Astrocyte (in vitro differentiated cells and primary cell): ENCODE measurements around the gene LPAR2. TPM values are rescaled to one million over a fixed set of nuclear protein-coding genes. Genes with fewer than 3 reads are reported as not detected.
"Not testable (repeated sequence)": the region's sequence is repeated elsewhere in the genome, so short reads cannot be mapped to it uniquely, and the experiment has no call there.

ENCODE experiments used
- DNase-seq: peaks from one replicate; pipeline ENCODE4 v3.0.0-alpha.2; 2010; ENCODE audit warnings: low read depth
- FAIRE-seq: peaks from 2 replicates; lab custom pipeline; 2011; peaks lifted over from hg19 to GRCh38; lab: Jason Lieb, UNC
- H2AFZ ChIP-seq: 2 replicates; pipeline ENCODE4 v1.6.0; 2012; ENCODE audit warnings: low read depth, low read length, inconsistent platforms
- H3K27ac ChIP-seq: 2 replicates; pipeline ENCODE4 v1.5.1; 2011; ENCODE audit warnings: low read depth, low read length, inconsistent platforms
- H3K27me3 ChIP-seq: 2 replicates; pipeline ENCODE4 v1.6.0; 2011; ENCODE audit warnings: low read length, inconsistent platforms; ENCODE audit not compliant: insufficient read depth
- H3K36me3 ChIP-seq: 2 replicates; pipeline ENCODE4 v1.5.1; 2011; ENCODE audit warnings: low read length, inconsistent platforms; ENCODE audit not compliant: insufficient read depth
- H3K4me1 ChIP-seq: 2 replicates; pipeline ENCODE4 v1.5.1; 2011; ENCODE audit warnings: low read length, inconsistent platforms; ENCODE audit not compliant: insufficient read depth
- H3K4me2 ChIP-seq: 2 replicates; pipeline ENCODE4 v1.6.0; 2012; ENCODE audit warnings: low read length, inconsistent platforms
- H3K4me3 ChIP-seq: 2 replicates; pipeline ENCODE4 v1.5.1; 2011; ENCODE audit warnings: low read depth, mild to moderate bottlenecking, low read length, inconsistent platforms; ENCODE audit not compliant: insufficient read depth
- H3K79me2 ChIP-seq: 2 replicates; pipeline ENCODE4 v1.6.0; 2012; ENCODE audit warnings: mild to moderate bottlenecking, low read length, inconsistent platforms; ENCODE audit not compliant: insufficient read depth
- H3K9ac ChIP-seq: 2 replicates; pipeline ENCODE4 v1.6.0; 2012; ENCODE audit warnings: mild to moderate bottlenecking, low read length, inconsistent platforms
- H3K9me3 ChIP-seq: 2 replicates; pipeline ENCODE4 v1.5.1; 2012; ENCODE audit warnings: low read depth, mild to moderate bottlenecking, low read length, inconsistent platforms; ENCODE audit not compliant: insufficient read depth
- H4K20me1 ChIP-seq: 2 replicates; pipeline ENCODE4 v1.6.0; 2012; ENCODE audit warnings: low read length, inconsistent platforms; ENCODE audit not compliant: insufficient read depth
- H3K27ac Mint-ChIP-seq: one replicate; pipeline ENCODE4 v1.8.0; 2021; ENCODE audit warnings: mild to moderate bottlenecking, mixed read lengths; ENCODE audit not compliant: unreplicated experiment
- H3K27me3 Mint-ChIP-seq: one replicate; pipeline ENCODE4 v1.8.0; 2021; ENCODE audit warnings: low read depth, mixed read lengths; ENCODE audit not compliant: unreplicated experiment
- H3K36me3 Mint-ChIP-seq: one replicate; pipeline ENCODE4 v1.8.0; 2021; ENCODE audit warnings: low read depth, mixed read lengths; ENCODE audit not compliant: unreplicated experiment
- H3K4me1 Mint-ChIP-seq: one replicate; pipeline ENCODE4 v1.8.0; 2021; ENCODE audit warnings: low read depth, mixed read lengths; ENCODE audit not compliant: unreplicated experiment
- H3K4me3 Mint-ChIP-seq: one replicate; pipeline ENCODE4 v1.8.0; 2021; ENCODE audit warnings: mild to moderate bottlenecking, moderate library complexity, mixed read lengths; ENCODE audit not compliant: unreplicated experiment
- H3K9me3 Mint-ChIP-seq: one replicate; pipeline ENCODE4 v1.8.0; 2021; ENCODE audit warnings: mild to moderate bottlenecking, mixed read lengths; ENCODE audit not compliant: unreplicated experiment
- EZH2 ChIP-seq: IDR thresholded peaks from 2 replicates; pipeline ENCODE4 v1.6.1; 2012; ENCODE audit warnings: mild to moderate bottlenecking, low read length, inconsistent platforms; ENCODE audit not compliant: insufficient read depth
- total RNA-seq: library from RNA; stranded (reverse); gene quantifications from 2 replicates; pipeline ENCODE4 v1.2.1, GENCODE V29; 2021
- TF ChIP-seq, protein P1 (sequence below): IDR thresholded peaks from 2 replicates; pipeline ENCODE4 v1.5.1; 2011; ENCODE audit warnings: low read depth, mild to moderate bottlenecking, inconsistent platforms, low read length, moderate library complexity; ENCODE audit not compliant: insufficient read depth

LPAR2 gene
- total RNA-seq, 1 donor from 2014 or later, result 20.1 TPM

- no peaks in the 10 kb centered on the region for H3K27me3 Mint-ChIP-seq
- H3K27ac Mint-ChIP-seq, result no peak overlapping the region
- Histone ChIP-seq H3K4me2 (no peak overlapping the region), H3K79me2 (no peaks in the 10 kb centered on the region), H3K9ac (no peak overlapping the region), H3K36me3 (no peaks in the 10 kb centered on the region), H3K4me3 (no peak overlapping the region), H3K27me3 (no peaks in the 10 kb centered on the region), H2AFZ (no peak overlapping the region), H3K9me3 (no peaks in the 10 kb centered on the region), H4K20me1 (no peaks in the 10 kb centered on the region), H3K4me1 (no peaks in the 10 kb centered on the region), H3K27ac (no peak overlapping the region)
- FAIRE-seq (no peak), DNase-seq (no peak)
- TF ChIP-seq, protein P1, sequence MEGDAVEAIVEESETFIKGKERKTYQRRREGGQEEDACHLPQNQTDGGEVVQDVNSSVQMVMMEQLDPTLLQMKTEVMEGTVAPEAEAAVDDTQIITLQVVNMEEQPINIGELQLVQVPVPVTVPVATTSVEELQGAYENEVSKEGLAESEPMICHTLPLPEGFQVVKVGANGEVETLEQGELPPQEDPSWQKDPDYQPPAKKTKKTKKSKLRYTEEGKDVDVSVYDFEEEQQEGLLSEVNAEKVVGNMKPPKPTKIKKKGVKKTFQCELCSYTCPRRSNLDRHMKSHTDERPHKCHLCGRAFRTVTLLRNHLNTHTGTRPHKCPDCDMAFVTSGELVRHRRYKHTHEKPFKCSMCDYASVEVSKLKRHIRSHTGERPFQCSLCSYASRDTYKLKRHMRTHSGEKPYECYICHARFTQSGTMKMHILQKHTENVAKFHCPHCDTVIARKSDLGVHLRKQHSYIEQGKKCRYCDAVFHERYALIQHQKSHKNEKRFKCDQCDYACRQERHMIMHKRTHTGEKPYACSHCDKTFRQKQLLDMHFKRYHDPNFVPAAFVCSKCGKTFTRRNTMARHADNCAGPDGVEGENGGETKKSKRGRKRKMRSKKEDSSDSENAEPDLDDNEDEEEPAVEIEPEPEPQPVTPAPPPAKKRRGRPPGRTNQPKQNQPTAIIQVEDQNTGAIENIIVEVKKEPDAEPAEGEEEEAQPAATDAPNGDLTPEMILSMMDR, result no peak
- TF ChIP-seq EZH2, result no peak
- H3K4me1 Mint-ChIP-seq, result no peaks in the 10 kb centered on the region
- no peaks in the 10 kb centered on the region for H3K9me3 Mint-ChIP-seq
- no peaks in the 10 kb centered on the region for H3K36me3 Mint-ChIP-seq
- H3K4me3 Mint-ChIP-seq, result no peak overlapping the region
Observed at GRCh38 chr19:19602713-19603324, 25.2 kb downstream of the LPAR2 start.

- no peaks in the 10 kb centered on the region for H3K9me3 ChIP-seq
- Mint-ChIP-seq H3K4me3 (no peak overlapping the region), H3K4me1 (no peaks in the 10 kb centered on the region), H3K9me3 (no peaks in the 10 kb centered on the region), H3K27ac (no peak overlapping the region), H3K36me3 (no peaks in the 10 kb centered on the region), H3K27me3 (no peaks in the 10 kb centered on the region)
- H3K4me2 ChIP-seq, result no peak overlapping the region
- no peaks in the 10 kb centered on the region for H4K20me1 ChIP-seq
- H3K9ac ChIP-seq, result no peak overlapping the region
- H3K4me1 ChIP-seq, result no peaks in the 10 kb centered on the region
- DNase-seq (no peak), FAIRE-seq (no peak)
- TF ChIP-seq, protein P1, result no peak
- TF ChIP-seq EZH2, result no peak
- no peaks in the 10 kb centered on the region for H3K27me3 ChIP-seq
- no peaks in the 10 kb centered on the region for H3K36me3 ChIP-seq
- H2AFZ ChIP-seq, result no peak overlapping the region
- no peak overlapping the region for H3K4me3 ChIP-seq
- no peaks in the 10 kb centered on the region for H3K79me2 ChIP-seq
- no peak overlapping the region for H3K27ac ChIP-seq
Observed at GRCh38 chr19:19602136-19602712, 25.8 kb downstream of the LPAR2 start.

- Mint-ChIP-seq H3K4me1 (peaks cover under 1% of the 10 kb centered on the region), H3K9me3 (no peaks in the 10 kb centered on the region), H3K27ac (no peak overlapping the region), H3K4me3 (no peak overlapping the region), H3K27me3 (no peaks in the 10 kb centered on the region), H3K36me3 (no peaks in the 10 kb centered on the region)
- no peak for DNase-seq
- H3K27me3 ChIP-seq, result no peaks in the 10 kb centered on the region
- no peak overlapping the region for H2AFZ ChIP-seq
- no peak overlapping the region for H3K27ac ChIP-seq
- H3K9ac ChIP-seq, result no peak overlapping the region
- H3K36me3 ChIP-seq, result no peaks in the 10 kb centered on the region
- TF ChIP-seq EZH2, result no peak
- TF ChIP-seq, protein P1, result no peak
- no peaks in the 10 kb centered on the region for H3K9me3 ChIP-seq
- no peak for FAIRE-seq
- H4K20me1 ChIP-seq, result no peaks in the 10 kb centered on the region
- no peak overlapping the region for H3K4me2 ChIP-seq
- H3K4me3 ChIP-seq, result no peak overlapping the region
- H3K4me1 ChIP-seq, result no peaks in the 10 kb centered on the region
- H3K79me2 ChIP-seq, result no peaks in the 10 kb centered on the region
Observed at GRCh38 chr19:19600793-19601330, 27.2 kb downstream of the LPAR2 start.

GRCh38 chr19:19598728-19599451 lies 29.1 kb downstream of the LPAR2 start:
- H3K27me3 Mint-ChIP-seq, H3K79me2 ChIP-seq, FAIRE-seq, H3K27me3 ChIP-seq, H3K9me3 ChIP-seq, H3K4me1 ChIP-seq, H4K20me1 ChIP-seq, H3K4me3 ChIP-seq, H2AFZ ChIP-seq, H3K9ac ChIP-seq, H3K4me3 Mint-ChIP-seq, H3K27ac ChIP-seq, DNase-seq, H3K4me1 Mint-ChIP-seq, H3K36me3 ChIP-seq, H3K9me3 Mint-ChIP-seq, H3K27ac Mint-ChIP-seq, H3K36me3 Mint-ChIP-seq, H3K4me2 ChIP-seq: not testable (repeated sequence)
